Nephron progenitor cell (in vitro differentiated cells): Measurements from ENCODE around the gene RALGAPA1.

ENCODE experiments used
- DNase-seq: peaks from one replicate; pipeline ENCODE4 v3.0.0; 2021
- H3K27ac Mint-ChIP-seq: 2 replicates; pipeline ENCODE4 v1.8.0; 2021; ENCODE audit warnings: mild to moderate bottlenecking, moderate library complexity, mixed read lengths
- H3K27me3 Mint-ChIP-seq: 2 replicates; pipeline ENCODE4 v1.8.0; 2021; ENCODE audit warnings: mild to moderate bottlenecking, low read depth, mixed read lengths; ENCODE audit not compliant: poor library complexity
- H3K36me3 Mint-ChIP-seq: 2 replicates; pipeline ENCODE4 v1.8.0; 2021; ENCODE audit warnings: low read depth, mixed read lengths
- H3K4me1 Mint-ChIP-seq: 2 replicates; pipeline ENCODE4 v1.8.0; 2021; ENCODE audit warnings: mixed read lengths
- H3K4me3 Mint-ChIP-seq: 2 replicates; pipeline ENCODE4 v1.8.0; 2021; ENCODE audit warnings: mild to moderate bottlenecking, moderate library complexity, mixed read lengths
- H3K9me3 Mint-ChIP-seq: 2 replicates; pipeline ENCODE4 v1.8.0; 2021; ENCODE audit warnings: mild to moderate bottlenecking, moderate library complexity, mixed read lengths
- TF ChIP-seq, protein P1 (sequence below): fragments of 200-600 bp; sonication (generic); IDR thresholded peaks from 2 replicates; pipeline ENCODE4 v1.5.0; 2021; ENCODE audit warnings: antibody characterized with exemption

Gene RALGAPA1

DNA sequence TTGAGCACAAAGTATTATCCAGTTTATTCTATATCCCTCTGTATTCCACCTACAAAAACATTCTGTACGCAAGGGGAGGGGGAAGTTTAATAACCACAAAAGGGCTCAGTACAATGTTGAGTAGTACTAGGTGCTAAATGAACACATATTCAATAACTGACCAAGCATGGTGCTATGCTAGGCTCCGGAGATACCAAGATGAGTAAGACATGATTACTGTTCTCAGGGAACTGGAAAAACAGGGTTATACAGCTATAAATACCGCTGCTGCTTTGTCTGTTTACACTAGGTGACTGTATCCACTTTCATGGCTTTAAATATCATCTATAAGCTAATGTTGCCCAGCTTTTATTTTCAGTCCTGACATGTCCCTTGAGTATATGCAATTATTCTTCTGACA is 139.3 kb downstream of the RALGAPA1 start:
- DNase-seq: no peak
- no peak overlapping the region for H3K4me3 Mint-ChIP-seq
- H3K4me1 Mint-ChIP-seq: no peaks in the 10 kb centered on the region
- H3K9me3 Mint-ChIP-seq: no peaks in the 10 kb centered on the region
- H3K36me3 Mint-ChIP-seq: peaks cover 20% of the 10 kb centered on the region
- no peak overlapping the region for H3K27ac Mint-ChIP-seq
- TF ChIP-seq, protein P1, sequence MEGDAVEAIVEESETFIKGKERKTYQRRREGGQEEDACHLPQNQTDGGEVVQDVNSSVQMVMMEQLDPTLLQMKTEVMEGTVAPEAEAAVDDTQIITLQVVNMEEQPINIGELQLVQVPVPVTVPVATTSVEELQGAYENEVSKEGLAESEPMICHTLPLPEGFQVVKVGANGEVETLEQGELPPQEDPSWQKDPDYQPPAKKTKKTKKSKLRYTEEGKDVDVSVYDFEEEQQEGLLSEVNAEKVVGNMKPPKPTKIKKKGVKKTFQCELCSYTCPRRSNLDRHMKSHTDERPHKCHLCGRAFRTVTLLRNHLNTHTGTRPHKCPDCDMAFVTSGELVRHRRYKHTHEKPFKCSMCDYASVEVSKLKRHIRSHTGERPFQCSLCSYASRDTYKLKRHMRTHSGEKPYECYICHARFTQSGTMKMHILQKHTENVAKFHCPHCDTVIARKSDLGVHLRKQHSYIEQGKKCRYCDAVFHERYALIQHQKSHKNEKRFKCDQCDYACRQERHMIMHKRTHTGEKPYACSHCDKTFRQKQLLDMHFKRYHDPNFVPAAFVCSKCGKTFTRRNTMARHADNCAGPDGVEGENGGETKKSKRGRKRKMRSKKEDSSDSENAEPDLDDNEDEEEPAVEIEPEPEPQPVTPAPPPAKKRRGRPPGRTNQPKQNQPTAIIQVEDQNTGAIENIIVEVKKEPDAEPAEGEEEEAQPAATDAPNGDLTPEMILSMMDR: no peak
- peaks cover 2% of the 10 kb centered on the region for H3K27me3 Mint-ChIP-seq

DNA sequence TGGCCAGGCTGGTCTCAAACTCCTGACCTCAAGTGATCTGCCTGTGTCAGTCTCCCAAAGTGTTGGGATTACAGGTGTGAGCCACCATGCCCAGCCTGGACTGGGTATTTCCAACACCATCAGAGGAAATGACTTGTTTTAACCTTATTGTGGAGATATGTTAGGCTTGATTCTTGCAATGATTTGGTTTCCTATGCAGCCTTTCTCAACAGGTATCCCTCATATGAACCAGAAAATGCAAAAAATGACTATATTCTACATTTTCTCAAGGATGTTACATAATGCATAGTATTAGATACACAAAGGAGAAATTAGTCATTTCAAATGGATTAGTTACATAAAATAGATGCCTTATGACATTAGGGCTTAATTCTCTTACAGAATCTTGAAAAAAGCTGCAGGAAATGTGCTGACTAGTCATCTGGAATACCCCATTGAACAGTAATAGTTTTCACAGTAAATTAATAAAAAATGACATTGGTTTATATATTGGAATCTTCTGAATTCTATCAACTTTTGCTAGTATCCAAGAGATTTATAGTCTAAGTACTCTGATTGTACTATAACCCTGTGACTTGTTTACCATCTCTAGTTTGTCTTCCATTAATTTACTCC is 142.6 kb downstream of the RALGAPA1 start:
- no peaks in the 10 kb centered on the region for H3K4me1 Mint-ChIP-seq

DNA sequence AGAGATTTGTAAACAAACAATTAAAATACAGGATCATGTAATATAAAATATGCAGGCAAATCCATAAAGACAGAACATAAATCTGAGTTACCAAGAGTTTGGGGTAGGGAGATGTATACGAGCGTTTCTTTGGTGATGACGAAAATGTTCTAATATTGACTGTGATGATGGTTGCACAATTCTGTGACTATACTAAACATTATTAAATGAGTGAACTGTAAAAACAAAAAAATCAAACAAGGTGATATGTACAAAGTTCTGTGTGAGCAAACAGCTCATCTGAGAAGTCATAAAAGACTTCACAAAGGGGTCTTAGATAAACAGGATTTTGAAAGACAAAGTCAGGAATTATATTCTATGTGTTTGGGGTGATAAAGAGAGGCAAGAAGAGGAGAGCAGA is 147.2 kb downstream of the RALGAPA1 start:
- H3K36me3 Mint-ChIP-seq: peaks cover 11% of the 10 kb centered on the region
- TF ChIP-seq, protein P1: no peak
- no peak overlapping the region for H3K27ac Mint-ChIP-seq
- H3K9me3 Mint-ChIP-seq: no peaks in the 10 kb centered on the region
- no peak for DNase-seq
- no peaks in the 10 kb centered on the region for H3K27me3 Mint-ChIP-seq
- no peak overlapping the region for H3K4me3 Mint-ChIP-seq
- no peaks in the 10 kb centered on the region for H3K4me1 Mint-ChIP-seq

More for the DNA sequence above, 142.6 kb downstream of the RALGAPA1 start:
- Mint-ChIP-seq H3K9me3 (no peaks in the 10 kb centered on the region), H3K36me3 (peaks cover 12% of the 10 kb centered on the region), H3K27ac (no peak overlapping the region), H3K27me3 (peaks cover 2% of the 10 kb centered on the region), H3K4me3 (no peak overlapping the region)
- TF ChIP-seq, protein P1: no peak
- DNase-seq: no peak

DNA sequence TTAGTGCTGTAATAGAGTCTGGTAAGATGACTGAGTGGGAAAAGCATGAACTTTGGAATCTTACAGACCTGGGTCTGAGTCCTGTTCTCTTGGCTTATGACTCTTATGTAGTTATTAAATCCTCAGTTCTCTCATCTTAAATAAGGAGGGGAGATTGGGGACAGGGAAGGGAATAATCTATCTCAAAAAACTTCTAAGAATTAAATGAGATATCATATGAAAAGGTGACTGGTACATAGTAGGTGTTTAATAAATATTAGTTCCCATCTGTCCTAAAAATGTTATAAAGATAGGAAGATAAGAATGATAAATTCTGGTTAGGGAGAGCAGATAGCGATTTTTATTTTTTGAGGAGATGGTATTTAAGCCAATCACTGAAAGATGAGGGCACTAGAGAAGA is 156.1 kb downstream of the RALGAPA1 start:
- no peaks in the 10 kb centered on the region for H3K9me3 Mint-ChIP-seq
- DNase-seq: no peak
- no peaks in the 10 kb centered on the region for H3K4me1 Mint-ChIP-seq
- TF ChIP-seq, protein P1: no peak
- H3K27me3 Mint-ChIP-seq: no peaks in the 10 kb centered on the region
- no peak overlapping the region for H3K4me3 Mint-ChIP-seq
- H3K36me3 Mint-ChIP-seq: peaks cover 6% of the 10 kb centered on the region
- H3K27ac Mint-ChIP-seq: no peak overlapping the region

DNA sequence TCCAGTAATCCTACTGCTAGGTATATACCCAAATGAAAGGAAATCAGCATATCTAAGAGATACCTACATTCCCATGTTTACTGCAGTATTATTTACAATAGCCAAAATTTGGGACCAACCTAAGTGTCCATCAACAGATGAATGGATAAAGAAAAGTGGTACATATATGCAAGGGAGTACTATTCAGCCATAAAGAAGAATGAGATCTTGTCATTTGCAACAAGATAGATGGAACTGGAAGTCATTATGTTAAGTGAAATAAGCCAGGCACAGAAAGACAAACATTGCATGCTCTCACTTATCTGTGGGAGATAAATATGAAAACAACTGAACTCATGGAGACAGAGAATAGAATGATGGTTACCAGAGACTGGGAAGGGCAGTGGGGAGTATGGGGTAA is 165.6 kb downstream of the RALGAPA1 start:
- DNase-seq: no peak
- H3K4me1 Mint-ChIP-seq: no peaks in the 10 kb centered on the region
- H3K36me3 Mint-ChIP-seq: peaks cover 74% of the 10 kb centered on the region
- TF ChIP-seq, protein P1: no peak
- peaks cover 47% of the 10 kb centered on the region for H3K9me3 Mint-ChIP-seq
- no peak overlapping the region for H3K4me3 Mint-ChIP-seq
- peaks cover 4% of the 10 kb centered on the region for H3K27me3 Mint-ChIP-seq
- no peak overlapping the region for H3K27ac Mint-ChIP-seq

DNA sequence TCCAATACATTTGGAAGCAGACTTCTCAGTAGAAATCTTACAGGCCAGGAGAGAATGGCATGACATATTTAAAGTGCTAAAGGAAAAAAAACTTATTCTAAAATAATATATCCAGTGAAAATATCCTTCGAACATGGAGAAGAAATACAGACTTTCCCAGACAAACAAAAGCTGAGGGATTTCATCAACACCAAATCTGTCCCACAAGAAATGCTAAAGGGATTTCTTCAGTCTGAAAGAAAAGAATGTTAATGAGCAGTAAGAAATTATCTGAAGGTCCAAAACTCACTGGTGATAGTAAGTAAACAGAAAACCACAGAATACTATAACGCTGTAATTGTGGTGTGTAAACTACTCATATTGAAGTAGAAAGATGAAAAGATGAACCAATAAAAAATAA is 171.2 kb downstream of the RALGAPA1 start:
- Mint-ChIP-seq H3K36me3 (peaks cover 70% of the 10 kb centered on the region), H3K4me3 (no peak overlapping the region), H3K9me3 (peaks cover 40% of the 10 kb centered on the region), H3K4me1 (no peaks in the 10 kb centered on the region), H3K27me3 (peaks cover 4% of the 10 kb centered on the region), H3K27ac (no peak overlapping the region)
- no peak for DNase-seq
- TF ChIP-seq, protein P1: no peak
